Non-pigmented ciliary epithelial cell (primary cell): Measurements from ENCODE around the gene ZNF581.

Experiments
- DNase-seq: peaks from one replicate; pipeline ENCODE4 v3.0.0-alpha.2; 2010; ENCODE audit warnings: low read depth

ZNF581 gene

GRCh38 chr19:55611300-55611982 lies 32.0 kb upstream of the ZNF581 start:
- DNase-seq, result no peak

GRCh38 chr19:55611983-55612645 lies 31.3 kb upstream of the ZNF581 start:
- no peak for DNase-seq

- no peak for DNase-seq
Observed at GRCh38 chr19:55613396-55613795, 30.1 kb upstream of the ZNF581 start.

GRCh38 chr19:55613930-55614710 lies 29.3 kb upstream of the ZNF581 start:
- no peak for DNase-seq

- no peak for DNase-seq
Observed at GRCh38 chr19:55614711-55615542, 28.5 kb upstream of the ZNF581 start.

GRCh38 chr19:55615543-55616394 lies 27.7 kb upstream of the ZNF581 start:
- DNase-seq, result no peak

GRCh38 chr19:55616395-55616875 lies 27.0 kb upstream of the ZNF581 start:
- DNase-seq, result no peak

- no peak for DNase-seq
Observed at GRCh38 chr19:55617426-55617825, 26.0 kb upstream of the ZNF581 start.

GRCh38 chr19:55618426-55618825 lies 25.0 kb upstream of the ZNF581 start:
- DNase-seq, result no peak

- no peak for DNase-seq
Observed at GRCh38 chr19:55619286-55619685, 24.2 kb upstream of the ZNF581 start.

- DNase-seq, result no peak
Observed at GRCh38 chr19:55620410-55621204, 22.8 kb upstream of the ZNF581 start.

- DNase-seq, result no peak
Observed at GRCh38 chr19:55621205-55621672, 22.2 kb upstream of the ZNF581 start.

- DNase-seq, result no peak
Observed at GRCh38 chr19:55621673-55622231, 21.7 kb upstream of the ZNF581 start.

GRCh38 chr19:55622242-55622969 lies 21.0 kb upstream of the ZNF581 start:
- DNase-seq, result no peak

- DNase-seq, result no peak
Observed at GRCh38 chr19:55623130-55623529, 20.3 kb upstream of the ZNF581 start.

GRCh38 chr19:55623561-55623960 lies 19.9 kb upstream of the ZNF581 start:
- DNase-seq, result no peak

GRCh38 chr19:55624109-55625003 lies 19.1 kb upstream of the ZNF581 start, which contains the start of gene ZNF784:
Gene ZNF784 (minus strand): TSS chr19:55624566. CDS start chr19:55624561, 5 bp downstream.
- DNase-seq, result no peak

GRCh38 chr19:55625004-55625326 lies 18.5 kb upstream of the ZNF581 start:
- DNase-seq, result no peak
